Endometrial microvascular endothelial cells (primary cell): ENCODE data around the gene PSMC1. TPM values are rescaled to one million over a fixed set of nuclear protein-coding genes. Genes with fewer than 3 reads are reported as not detected.
"Not testable (repeated sequence)": the region's sequence is repeated elsewhere in the genome, so short reads cannot be mapped to it uniquely, and the experiment has no call there.

Experiments used
- in situ Hi-C: cut with HindIII; loops from 2 replicates; pipeline ENCODE4 v1.10.0; 2017; ENCODE audit warnings: low sequenced_read_pairs, low pct_unique_long_range_greater_than_20kb; ENCODE audit errors: inconsistent ontology term
- total RNA-seq: library from RNA; depleted of rRNA; stranded (reverse); fragments of >200 nt; gene quantifications from one replicate; pipeline ENCODE4 v1.2.3, GENCODE V29; 2015; ENCODE audit errors: inconsistent ontology term

PSMC1 gene
- 203 TPM for total RNA-seq

DNA sequence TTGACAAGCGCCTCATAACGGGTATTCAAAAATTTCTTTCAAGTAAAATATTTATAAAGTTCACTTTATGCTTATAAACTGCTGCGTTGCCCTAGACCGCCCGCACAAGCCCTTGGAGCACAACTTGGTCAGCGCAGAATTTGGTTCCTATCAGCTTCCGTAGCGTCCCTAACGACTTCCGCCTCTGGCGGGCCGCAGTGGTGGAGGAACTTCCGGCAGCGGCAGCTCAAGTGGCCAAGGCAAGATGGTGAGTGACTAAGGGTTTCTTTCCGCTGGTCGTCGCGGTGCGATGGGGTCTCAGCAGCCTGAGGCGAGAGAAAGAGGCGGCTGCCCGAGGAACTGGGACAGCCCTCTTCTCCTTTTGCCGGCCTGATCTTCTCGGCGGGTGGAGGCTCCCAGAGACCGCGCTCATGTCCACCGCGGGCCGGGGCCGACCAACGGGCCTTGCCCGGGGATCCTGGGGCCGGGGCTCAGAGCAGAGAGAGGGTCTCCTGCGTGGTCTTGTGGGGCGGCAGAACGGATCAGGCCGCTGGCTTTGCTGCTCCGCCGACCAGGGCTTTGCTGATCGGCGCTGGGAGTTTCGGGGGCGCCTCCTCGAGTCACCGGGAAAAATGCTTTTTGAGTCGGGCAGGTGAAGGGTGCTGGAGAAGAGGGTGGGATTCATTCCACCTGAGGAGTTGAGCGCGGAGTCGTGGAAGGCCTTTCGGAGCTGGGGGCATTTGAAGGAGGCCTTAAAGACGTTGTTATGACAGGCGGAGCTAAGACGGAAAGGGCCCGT lies at the start of gene PSMC1:
TSS of gene PSMC1 (plus strand) at position 200 of the 778 bp plus-strand sequence. CDS start at position 245, 45 bp downstream.
- in situ Hi-C loops, result no loop called here

GRCh38 chr14:90213099-90213748 lies 43.1 kb upstream of the PSMC1 start:
- in situ Hi-C loops, result no loop called here

DNA sequence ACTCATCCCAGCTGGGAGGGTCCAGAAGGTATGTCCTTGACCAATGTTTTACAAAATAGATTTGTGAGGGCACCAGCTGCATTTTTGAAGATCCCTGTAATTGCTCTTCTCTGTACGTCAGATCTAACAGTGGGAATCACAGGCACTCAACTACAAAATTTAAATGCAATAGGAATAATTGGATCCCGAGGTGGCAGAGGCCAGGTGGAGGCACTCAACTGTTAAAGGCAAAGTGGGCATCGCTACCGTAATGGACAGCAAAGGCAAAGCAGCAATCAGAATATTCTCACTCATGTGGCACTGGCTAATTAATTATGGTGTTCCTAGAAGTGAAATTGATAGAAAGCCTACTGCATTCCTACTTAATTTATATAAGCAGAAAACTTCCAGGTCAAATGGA lies 27.9 kb upstream of the PSMC1 start:
- in situ Hi-C loops, result no loop called here

DNA sequence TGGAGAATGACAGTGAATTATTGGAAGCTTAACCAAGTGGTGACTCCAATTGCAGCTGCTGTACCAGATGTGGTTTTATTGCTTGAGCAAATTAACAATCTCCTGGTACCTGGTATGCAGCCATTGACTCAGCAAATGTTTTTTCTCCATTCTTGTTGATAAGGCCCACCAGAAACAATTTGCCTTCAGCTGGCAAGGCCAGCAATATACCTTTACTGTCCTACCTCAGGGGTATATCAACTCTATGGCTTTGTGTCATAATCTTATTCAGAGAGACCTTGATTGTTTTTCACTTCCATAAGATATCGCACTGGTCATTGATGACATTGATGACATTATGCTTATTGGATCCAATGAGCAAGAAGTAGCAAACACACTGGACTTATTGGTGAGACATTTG lies 26.4 kb upstream of the PSMC1 start:
- in situ Hi-C loops, result not testable (repeated sequence)

DNA sequence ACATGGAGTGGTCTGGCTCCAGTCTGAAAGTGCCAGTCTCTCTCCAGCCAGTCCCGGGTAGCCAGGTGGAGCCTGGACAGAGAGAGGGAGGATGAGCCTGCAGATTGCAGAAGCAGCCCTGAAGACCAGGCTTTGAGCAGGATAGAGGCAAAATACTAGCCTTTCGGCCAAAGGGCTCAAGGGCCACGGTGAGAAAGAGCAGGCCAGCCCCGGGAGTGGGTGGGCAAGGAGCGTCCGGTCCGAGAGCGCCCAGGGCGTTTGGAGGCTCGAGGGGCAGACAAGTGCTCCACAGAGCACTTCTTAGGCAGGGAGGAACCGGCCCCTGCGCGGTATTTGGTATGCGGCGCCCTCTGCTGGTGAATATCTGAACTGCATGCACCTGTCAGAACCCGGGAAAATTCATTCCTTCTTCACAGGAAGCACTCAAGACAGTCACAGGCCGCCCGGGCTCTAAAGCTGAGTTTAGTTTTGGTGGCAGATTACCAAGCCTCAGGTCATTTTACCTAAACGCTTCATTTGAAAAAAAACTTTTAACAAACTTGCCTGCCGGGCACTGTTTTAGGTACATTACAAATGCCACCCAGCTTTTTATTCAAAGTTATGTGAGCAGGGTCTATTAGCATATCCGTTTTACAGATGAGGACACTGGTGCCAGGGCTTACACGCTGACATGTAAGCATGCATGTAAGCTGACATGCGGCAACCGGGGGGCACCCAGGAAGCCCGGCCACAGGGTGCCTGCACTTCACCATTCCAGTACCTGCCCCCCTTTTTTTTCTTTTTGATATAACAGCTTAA lies 21.0 kb upstream of the PSMC1 start:
- in situ Hi-C loops, result no loop called here

DNA sequence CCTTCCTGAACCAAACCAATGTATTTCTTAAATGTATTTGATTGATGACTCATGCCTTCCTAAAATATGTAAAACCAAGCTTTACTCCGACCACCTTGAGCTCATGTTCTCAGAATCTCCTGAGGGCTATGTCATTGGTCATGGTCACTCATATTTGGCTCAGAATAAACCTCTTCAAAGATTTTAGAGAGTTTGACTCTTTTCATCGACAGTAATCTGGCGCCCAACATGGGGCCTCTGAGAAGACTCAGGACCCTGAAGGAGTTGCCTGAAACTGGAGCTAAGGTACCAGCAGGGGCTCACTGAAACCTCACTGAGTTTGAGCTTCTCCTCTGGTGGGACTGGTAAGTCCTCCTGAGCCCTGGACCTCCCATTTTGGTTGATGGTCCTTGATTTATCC lies 17.2 kb upstream of the PSMC1 start:
- in situ Hi-C loops, result no loop called here

GRCh38 chr14:90242444-90242843 lies 13.9 kb upstream of the PSMC1 start:
- in situ Hi-C loops, result no loop called here

DNA sequence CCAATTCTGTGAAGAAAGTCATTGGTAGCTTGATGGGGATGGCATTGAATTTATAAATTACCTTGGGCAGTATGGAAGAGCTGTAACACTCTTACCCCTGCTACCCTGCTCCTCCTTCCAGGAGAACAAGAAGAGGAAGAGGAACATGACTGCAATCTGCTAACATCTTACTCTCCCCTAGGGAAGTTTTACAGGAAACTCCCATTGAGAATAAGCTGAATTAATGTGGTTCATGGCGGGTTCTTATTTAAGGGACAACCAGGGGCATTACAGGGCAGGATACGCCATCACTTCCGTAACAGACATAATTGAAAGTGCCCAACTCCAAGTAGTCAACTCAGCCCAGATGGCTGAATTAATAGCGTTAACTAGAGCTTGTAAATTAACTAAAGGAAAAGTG lies 9.4 kb upstream of the PSMC1 start:
- in situ Hi-C loops, result no loop called here

GRCh38 chr14:90247441-90247840 lies 8.9 kb upstream of the PSMC1 start:
- in situ Hi-C loops, result not testable (repeated sequence)

- in situ Hi-C loops, result no loop called here
Observed at GRCh38 chr14:90248594-90248993, 7.8 kb upstream of the PSMC1 start.

GRCh38 chr14:90253826-90254225 lies 2.5 kb upstream of the PSMC1 start:
- in situ Hi-C loops, result no loop called here

DNA sequence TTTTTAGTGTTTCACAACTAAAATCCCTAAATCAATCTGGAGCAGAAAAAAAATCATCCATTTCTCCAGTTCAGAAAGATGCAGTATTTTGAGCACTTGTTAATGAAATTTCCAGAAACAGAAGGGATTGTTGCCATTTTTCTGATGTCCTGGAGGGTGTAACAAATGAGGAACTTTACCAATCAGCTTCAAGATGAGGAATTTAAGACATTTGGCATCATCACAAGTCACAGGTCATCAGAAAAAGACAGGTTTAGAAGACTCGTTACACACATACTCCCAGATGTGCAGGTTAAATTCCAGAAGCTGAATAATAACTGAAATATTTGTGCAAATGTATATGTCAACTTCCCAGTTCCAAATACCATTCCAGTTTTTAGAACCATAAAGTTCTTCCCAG lies 482 bp upstream of the PSMC1 start:
- in situ Hi-C loops, result no loop called here

GRCh38 chr14:90263748-90264449 lies 7.5 kb downstream of the PSMC1 start:
- in situ Hi-C loops, result no loop called here

GRCh38 chr14:90266441-90267154 lies 10.2 kb downstream of the PSMC1 start:
- in situ Hi-C loops, result no loop called here

DNA sequence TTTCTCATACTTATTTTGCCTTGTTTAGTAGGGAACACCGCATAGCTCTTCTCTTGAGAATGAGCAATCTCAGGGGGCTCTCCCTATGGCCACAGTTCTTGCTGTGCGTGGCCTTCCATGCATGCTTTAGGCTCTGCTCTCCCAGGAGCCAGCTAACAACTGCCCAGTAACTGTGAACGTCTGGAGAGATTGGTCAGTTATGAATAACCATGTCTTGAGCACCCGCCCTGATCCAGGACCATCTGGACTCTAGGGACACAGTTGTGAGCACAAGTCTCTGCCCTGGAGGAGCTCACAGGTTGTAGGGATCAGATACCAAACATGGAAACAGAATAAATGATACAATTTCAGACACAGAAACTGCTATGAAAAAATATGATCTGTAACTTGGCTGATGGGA lies 12.1 kb downstream of the PSMC1 start:
- in situ Hi-C loops, result no loop called here

DNA sequence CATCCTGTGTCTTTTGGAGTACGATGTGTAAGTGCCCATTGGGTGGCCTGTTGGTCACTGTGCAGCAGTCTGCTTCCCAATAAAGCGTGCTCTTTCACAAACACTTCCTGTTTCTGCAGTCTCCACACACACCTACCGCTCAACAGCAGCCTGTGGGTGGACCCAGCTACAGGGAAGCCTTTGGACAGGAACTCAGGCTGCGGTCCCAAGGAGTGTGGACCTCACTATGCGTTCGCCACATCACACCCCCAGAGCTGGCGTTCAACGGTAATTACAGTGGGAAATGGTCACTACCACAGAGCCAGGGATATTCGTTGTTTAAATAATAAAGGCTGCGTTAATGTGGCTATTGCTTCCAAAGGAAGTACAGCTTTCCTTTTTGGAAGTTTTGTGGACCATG lies 16.2 kb downstream of the PSMC1 start:
- in situ Hi-C loops, result no loop called here

DNA sequence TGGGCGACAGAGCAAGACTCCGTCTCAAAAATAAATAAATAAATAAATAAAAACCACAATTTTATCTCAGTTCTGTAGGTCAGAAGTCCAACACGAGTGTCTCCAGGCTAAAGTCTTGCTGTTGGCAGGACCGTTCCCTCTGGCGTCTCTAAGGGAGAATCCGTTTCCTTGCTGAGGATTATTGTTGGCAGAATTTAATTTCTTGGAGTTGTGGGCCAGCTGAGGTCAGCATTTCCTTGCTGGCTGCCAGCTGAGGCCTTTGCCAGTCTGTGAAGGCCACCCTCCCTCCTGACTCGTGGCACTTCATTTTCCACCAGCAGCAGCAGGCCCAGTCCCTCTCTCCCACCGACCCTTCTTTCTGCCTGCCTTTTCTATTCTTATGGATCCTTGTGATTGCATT lies 17.2 kb downstream of the PSMC1 start:
- in situ Hi-C loops, result no loop called here

DNA sequence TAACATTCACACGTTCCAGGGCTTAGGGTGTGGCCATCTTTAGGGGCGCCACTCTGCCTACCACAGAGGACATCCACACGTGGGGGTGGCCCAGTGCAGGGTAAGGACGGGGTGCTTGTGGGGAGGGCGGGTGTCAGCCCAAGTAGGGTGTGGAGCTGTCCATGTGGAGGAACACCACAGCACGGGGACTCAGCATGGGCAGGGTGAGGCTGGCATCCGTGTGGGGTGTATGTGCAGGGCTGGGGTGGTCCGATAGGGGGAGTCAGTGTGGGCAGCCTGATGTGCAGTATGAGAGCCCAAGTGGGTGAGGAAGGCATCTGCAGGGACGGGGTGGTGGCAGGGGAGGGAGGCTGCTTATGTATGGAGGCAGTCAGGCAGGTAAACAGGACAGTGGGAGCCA lies 17.7 kb downstream of the PSMC1 start:
- in situ Hi-C loops, result no loop called here
